ENCODE results near the gene NOL4L. TPM values are rescaled to one million over a fixed set of nuclear protein-coding genes. Genes with fewer than 3 reads are reported as not detected.

The NOL4L gene
- total RNA-seq, 2 experiments from 2014 or later: 21.8 to 22.1 TPM

GRCh38 chr20:32462900-32463641, 122.1 kb downstream of the NOL4L start:
- ChIA-PET POLR2A (interaction anchor here (0.8 kb wide), 1 partner anchor 26 kb away, joined by 3 read pairs; no protein-coding TSS in a partner anchor), CTCF (no interaction called here)
- Mint-ChIP-seq H3K4me1 (ENCODE audit: low read depth) (peaks cover 1% of the 10 kb centered on the region), H3K36me3 (peaks cover 3% of the 10 kb centered on the region), H3K27me3 (no peaks in the 10 kb centered on the region), H3K9me3 (no peaks in the 10 kb centered on the region), H3K27ac (no peak overlapping the region), H3K4me3 (no peak overlapping the region)
- DNase-seq: no peak
- intact Hi-C loops (cut with micrococcal nuclease): no loop called here

- H3K4me1 Mint-ChIP-seq (ENCODE audit: low read depth): peaks cover 3% of the 10 kb centered on the region
- H3K4me3 Mint-ChIP-seq: no peak overlapping the region
- POLR2A ChIA-PET: interaction anchor here (0.8 kb wide), 1 partner anchor 25 kb away, joined by 3 read pairs; no protein-coding TSS in a partner anchor
- H3K9me3 Mint-ChIP-seq: no peaks in the 10 kb centered on the region
- no peak overlapping the region for H3K27ac Mint-ChIP-seq
- intact Hi-C loops (cut with micrococcal nuclease): no loop called here
- no peak for DNase-seq
- CTCF ChIA-PET: no interaction called here
- H3K36me3 Mint-ChIP-seq: peaks cover 3% of the 10 kb centered on the region
- no peaks in the 10 kb centered on the region for H3K27me3 Mint-ChIP-seq
These were observed 123.1 kb downstream of the NOL4L start for GRCh38 chr20:32461836-32462600.

GRCh38 chr20:32460683-32461320, 124.3 kb downstream of the NOL4L start:
- ChIA-PET POLR2A (no interaction called here), CTCF (no interaction called here)
- peaks cover 3% of the 10 kb centered on the region for H3K4me1 Mint-ChIP-seq (ENCODE audit: low read depth)

GRCh38 chr20:32460231-32460630, 124.9 kb downstream of the NOL4L start:
- CTCF ChIA-PET: no interaction called here
- no peaks in the 10 kb centered on the region for H3K27me3 Mint-ChIP-seq
- H3K4me3 Mint-ChIP-seq: no peak overlapping the region
- peaks cover 3% of the 10 kb centered on the region for H3K36me3 Mint-ChIP-seq
- H3K4me1 Mint-ChIP-seq (ENCODE audit: low read depth): peaks cover 3% of the 10 kb centered on the region
- POLR2A ChIA-PET: no interaction called here
- H3K27ac Mint-ChIP-seq: no peak overlapping the region
- intact Hi-C loops (cut with micrococcal nuclease): no loop called here
- no peak for DNase-seq
- no peaks in the 10 kb centered on the region for H3K9me3 Mint-ChIP-seq

More at GRCh38 chr20:32460683-32461320, 124.3 kb downstream of the NOL4L start:
- H3K27me3 Mint-ChIP-seq: no peaks in the 10 kb centered on the region
- intact Hi-C loops (cut with micrococcal nuclease): no loop called here
- peaks cover 3% of the 10 kb centered on the region for H3K36me3 Mint-ChIP-seq
- no peak for DNase-seq
- H3K27ac Mint-ChIP-seq: no peak overlapping the region
- no peak overlapping the region for H3K4me3 Mint-ChIP-seq
- H3K9me3 Mint-ChIP-seq: no peaks in the 10 kb centered on the region

- H3K9me3 Mint-ChIP-seq: no peaks in the 10 kb centered on the region
- intact Hi-C loops (cut with micrococcal nuclease): no loop called here
- CTCF ChIA-PET: interaction anchor here (1.0 kb wide), 1 partner anchor 331 kb away, joined by 5 read pairs; no protein-coding TSS in a partner anchor
- H3K27me3 Mint-ChIP-seq: no peaks in the 10 kb centered on the region
- no peak overlapping the region for H3K27ac Mint-ChIP-seq
- no peak overlapping the region for H3K4me3 Mint-ChIP-seq
- H3K4me1 Mint-ChIP-seq (ENCODE audit: low read depth): peaks cover 3% of the 10 kb centered on the region
- DNase-seq: no peak
- H3K36me3 Mint-ChIP-seq: peaks cover 3% of the 10 kb centered on the region
- POLR2A ChIA-PET: no interaction called here
These were observed 126.3 kb downstream of the NOL4L start for GRCh38 chr20:32458837-32459220.

GRCh38 chr20:32458061-32458836, 126.9 kb downstream of the NOL4L start:
- ChIA-PET POLR2A (no interaction called here), CTCF (interaction anchor here (1.0 kb wide), 1 partner anchor 332 kb away, joined by 5 read pairs; no protein-coding TSS in a partner anchor)
- intact Hi-C loops (cut with micrococcal nuclease): no loop called here
- Mint-ChIP-seq H3K4me3 (no peak overlapping the region), H3K9me3 (no peaks in the 10 kb centered on the region), H3K27me3 (no peaks in the 10 kb centered on the region), H3K4me1 (ENCODE audit: low read depth) (peaks cover 3% of the 10 kb centered on the region), H3K36me3 (peaks cover 3% of the 10 kb centered on the region), H3K27ac (peak overlapping the region; percentile 5)
- DNase-seq: no peak

GRCh38 chr20:32457479-32457986, 127.6 kb downstream of the NOL4L start:
- DNase-seq: no peak
- H3K9me3 Mint-ChIP-seq: no peaks in the 10 kb centered on the region
- H3K36me3 Mint-ChIP-seq: peaks cover 3% of the 10 kb centered on the region
- intact Hi-C loops (cut with micrococcal nuclease): no loop called here
- no peak overlapping the region for H3K4me3 Mint-ChIP-seq
- H3K4me1 Mint-ChIP-seq (ENCODE audit: low read depth): peaks cover 3% of the 10 kb centered on the region
- CTCF ChIA-PET: no interaction called here
- POLR2A ChIA-PET: no interaction called here
- H3K27ac Mint-ChIP-seq: no peak overlapping the region
- H3K27me3 Mint-ChIP-seq: no peaks in the 10 kb centered on the region

- H3K4me1 Mint-ChIP-seq (ENCODE audit: low read depth): peaks cover 3% of the 10 kb centered on the region
- no peak overlapping the region for H3K4me3 Mint-ChIP-seq
- H3K36me3 Mint-ChIP-seq: no peaks in the 10 kb centered on the region
- H3K27ac Mint-ChIP-seq: no peak overlapping the region
- ChIA-PET POLR2A (no interaction called here), CTCF (no interaction called here)
- H3K9me3 Mint-ChIP-seq: no peaks in the 10 kb centered on the region
- intact Hi-C loops (cut with micrococcal nuclease): no loop called here
- DNase-seq: peak; percentile 20
- no peaks in the 10 kb centered on the region for H3K27me3 Mint-ChIP-seq
These were observed 128.2 kb downstream of the NOL4L start for GRCh38 chr20:32456869-32457478.

- no peak overlapping the region for H3K4me3 Mint-ChIP-seq
- no peaks in the 10 kb centered on the region for H3K9me3 Mint-ChIP-seq
- intact Hi-C loops (cut with micrococcal nuclease): no loop called here
- H3K27me3 Mint-ChIP-seq: no peaks in the 10 kb centered on the region
- H3K27ac Mint-ChIP-seq: no peak overlapping the region
- H3K4me1 Mint-ChIP-seq (ENCODE audit: low read depth): peaks cover 3% of the 10 kb centered on the region
- H3K36me3 Mint-ChIP-seq: no peaks in the 10 kb centered on the region
- no peak for DNase-seq
- ChIA-PET CTCF (interaction anchor here (0.7 kb wide), 1 partner anchor 339 kb away, joined by 3 read pairs; no protein-coding TSS in a partner anchor), POLR2A (no interaction called here)
These were observed 129.0 kb downstream of the NOL4L start for GRCh38 chr20:32455901-32456701.

- Mint-ChIP-seq H3K27ac (peak overlapping the region; percentile 68), H3K27me3 (no peaks in the 10 kb centered on the region), H3K4me3 (no peak overlapping the region), H3K4me1 (ENCODE audit: low read depth) (peaks cover 3% of the 10 kb centered on the region), H3K36me3 (no peaks in the 10 kb centered on the region), H3K9me3 (no peaks in the 10 kb centered on the region)
- ChIA-PET POLR2A (interaction anchor here (1.1 kb wide), 1 partner anchor 11 kb away, joined by 3 read pairs; no protein-coding TSS in a partner anchor), CTCF (interaction anchor here (0.7 kb wide), 1 partner anchor 339 kb away, joined by 3 read pairs; no protein-coding TSS in a partner anchor)
- DNase-seq: no peak
- intact Hi-C loops (cut with micrococcal nuclease): no loop called here
These were observed 129.8 kb downstream of the NOL4L start for GRCh38 chr20:32455171-32455900.

All from activated CD4-positive, alpha-beta memory T cell treated with anti-CD3 and anti-CD28 coated beads for 36 hours (primary cell).